Muscle of leg (tissue), 11 donors: Measurements from ENCODE around the gene TTC34. TPM values are rescaled to one million over a fixed set of nuclear protein-coding genes. Genes with fewer than 3 reads are reported as not detected.
"Not testable (repeated sequence)": the region's sequence is repeated elsewhere in the genome, so short reads cannot be mapped to it uniquely, and the experiment has no call there.

Experiments used
- DNase-seq: peaks from one replicate; pipeline ENCODE4 v3.0.0; 2013
- H3K27ac ChIP-seq: one replicate; pipeline ENCODE4 v1.5.1; 2013; ENCODE audit warnings: mild to moderate bottlenecking, low read length, control low read depth
- H3K27me3 ChIP-seq: one replicate; pipeline ENCODE4 v1.6.1; 2013; ENCODE audit warnings: low read length; ENCODE audit not compliant: control insufficient read depth, insufficient read depth
- H3K36me3 ChIP-seq: one replicate; pipeline ENCODE4 v1.6.1; 2013; ENCODE audit warnings: low read length; ENCODE audit not compliant: control insufficient read depth, insufficient read depth
- H3K4me1 ChIP-seq: one replicate; pipeline ENCODE4 v1.6.1; 2013; ENCODE audit warnings: low read length; ENCODE audit not compliant: control insufficient read depth, insufficient read depth
- H3K4me3 ChIP-seq: one replicate; pipeline ENCODE4 v1.5.1; 2013; ENCODE audit warnings: low read length, control low read depth
- H3K9me3 ChIP-seq: replicated peaks from 2 replicates; pipeline ENCODE4 v1.6.1; 2013; ENCODE audit warnings: low read depth, low read length; ENCODE audit not compliant: control insufficient read depth
- WGBS: methylation state at CpG from one replicate; pipeline ENCODE4 v1.1.5; 2013; ENCODE audit warnings: missing lambda C conversion rate; ENCODE audit not compliant: insufficient coverage; 5-methylcytosine and 5-hydroxymethylcytosine counted together
- polyA plus RNA-seq, 8 donors: library from polyadenylated mRNA; unstranded; fragments of 120-200 nt; gene quantifications; one replicate each; pipeline versions ENCODE4 v1.2.1 to v1.2.3, GENCODE V29; 2013; ENCODE audit warnings: inconsistent platforms in 1 of 8, low replicate concordance in 1 of 8; ENCODE audit not compliant: insufficient read length in 8 of 8, insufficient read depth in 1 of 8
- total RNA-seq: library from RNA; stranded (reverse); fragments of 120-200 nt; gene quantifications from one replicate; pipeline ENCODE4 v1.2.4, GENCODE V29; 2013

The TTC34 gene
- total and polyA plus RNA-seq, 9 donors: 0.07 to 0.50 (median 0.22) TPM

DNA sequence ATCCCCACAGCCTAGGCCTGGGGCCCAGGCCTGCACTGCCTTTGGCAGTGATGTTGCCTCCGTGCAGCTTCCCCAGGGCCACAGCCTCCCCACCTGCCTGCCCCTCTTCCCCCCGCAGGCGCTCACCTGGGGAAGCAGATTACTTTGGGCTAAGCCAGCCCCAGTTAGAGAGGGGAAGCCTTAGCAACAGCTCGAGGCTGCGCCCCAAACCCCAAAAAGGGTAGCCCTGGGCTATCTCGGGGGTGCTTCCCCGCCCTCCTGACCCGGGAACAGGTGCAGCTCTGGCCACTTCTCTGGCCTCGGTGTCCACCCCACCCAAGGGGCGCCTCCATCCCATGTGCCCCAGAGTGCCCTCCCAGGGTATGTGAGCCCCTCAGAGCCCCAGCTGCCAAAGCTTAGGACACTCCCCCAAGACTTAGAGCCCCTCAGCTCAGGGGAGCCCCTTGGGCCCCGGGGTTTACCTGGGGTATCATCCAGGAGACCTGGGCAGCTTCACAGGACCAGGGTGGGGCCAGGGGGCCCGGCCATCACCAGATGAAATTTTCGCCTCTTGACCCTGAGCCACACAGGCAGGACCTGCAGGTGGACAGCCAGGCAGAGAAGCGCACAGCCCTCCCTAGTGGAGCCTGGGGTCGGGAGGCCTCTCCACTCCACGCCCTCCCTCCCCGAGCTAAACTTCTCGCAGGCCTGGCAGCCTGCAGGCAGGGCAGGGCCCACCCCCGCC lies 3.3 kb upstream of the TTC34 start:
- 78% methylated on average over 13 of the region's 19 CpGs for whole genome bisulfite sequencing
- peaks cover 12% of the 10 kb centered on the region for H3K27me3 ChIP-seq

DNA sequence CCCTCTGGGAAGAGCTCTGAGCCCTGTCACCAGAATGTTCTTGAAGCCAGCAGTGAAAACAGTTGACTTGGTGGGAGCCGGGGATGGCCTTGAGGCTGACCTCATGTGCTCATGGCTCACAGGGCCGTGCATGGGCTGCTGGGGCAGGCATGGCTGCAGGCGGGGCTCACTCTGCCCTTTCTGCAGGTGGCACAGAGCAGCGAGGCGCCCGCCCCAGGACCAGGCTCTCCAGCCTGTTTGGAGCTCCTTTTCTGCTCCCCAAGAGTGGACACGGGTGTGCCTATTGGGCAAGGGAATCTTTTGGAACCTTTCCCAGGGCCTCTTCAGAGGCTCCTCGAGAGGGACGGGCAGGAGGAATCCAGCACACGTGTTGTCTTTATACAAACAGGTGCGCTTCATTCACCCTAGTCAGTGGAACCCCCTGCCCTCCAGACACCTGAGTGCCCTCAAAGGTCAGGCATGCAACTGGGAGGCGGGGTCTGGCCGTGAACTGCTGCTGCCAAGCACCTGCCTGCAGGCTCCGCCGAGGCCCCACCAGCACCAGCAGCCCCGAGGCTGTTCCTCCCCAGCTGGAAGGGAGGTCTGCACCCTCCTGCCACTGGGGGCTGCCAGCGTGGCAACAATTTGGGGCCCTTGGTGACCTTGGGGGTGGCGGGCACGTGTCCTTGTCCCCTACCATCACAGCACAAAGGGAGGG lies 2.6 kb upstream of the TTC34 start:
- no peak for DNase-seq
- 59% methylated on average over 18 of the region's 19 CpGs for WGBS
- no peaks in the 10 kb centered on the region for H3K9me3 ChIP-seq
- no peaks in the 10 kb centered on the region for H3K36me3 ChIP-seq
- H3K27ac ChIP-seq: no peak overlapping the region
- H3K4me1 ChIP-seq: peaks cover 3% of the 10 kb centered on the region
- H3K4me3 ChIP-seq: no peak overlapping the region
- H3K27me3 ChIP-seq: peaks cover 12% of the 10 kb centered on the region

More for the DNA sequence above, 3.3 kb upstream of the TTC34 start:
- Histone ChIP-seq H3K4me1 (peaks cover 3% of the 10 kb centered on the region), H3K27ac (no peak overlapping the region), H3K9me3 (no peaks in the 10 kb centered on the region), H3K36me3 (no peaks in the 10 kb centered on the region), H3K4me3 (no peak overlapping the region)
- no peak for DNase-seq

DNA sequence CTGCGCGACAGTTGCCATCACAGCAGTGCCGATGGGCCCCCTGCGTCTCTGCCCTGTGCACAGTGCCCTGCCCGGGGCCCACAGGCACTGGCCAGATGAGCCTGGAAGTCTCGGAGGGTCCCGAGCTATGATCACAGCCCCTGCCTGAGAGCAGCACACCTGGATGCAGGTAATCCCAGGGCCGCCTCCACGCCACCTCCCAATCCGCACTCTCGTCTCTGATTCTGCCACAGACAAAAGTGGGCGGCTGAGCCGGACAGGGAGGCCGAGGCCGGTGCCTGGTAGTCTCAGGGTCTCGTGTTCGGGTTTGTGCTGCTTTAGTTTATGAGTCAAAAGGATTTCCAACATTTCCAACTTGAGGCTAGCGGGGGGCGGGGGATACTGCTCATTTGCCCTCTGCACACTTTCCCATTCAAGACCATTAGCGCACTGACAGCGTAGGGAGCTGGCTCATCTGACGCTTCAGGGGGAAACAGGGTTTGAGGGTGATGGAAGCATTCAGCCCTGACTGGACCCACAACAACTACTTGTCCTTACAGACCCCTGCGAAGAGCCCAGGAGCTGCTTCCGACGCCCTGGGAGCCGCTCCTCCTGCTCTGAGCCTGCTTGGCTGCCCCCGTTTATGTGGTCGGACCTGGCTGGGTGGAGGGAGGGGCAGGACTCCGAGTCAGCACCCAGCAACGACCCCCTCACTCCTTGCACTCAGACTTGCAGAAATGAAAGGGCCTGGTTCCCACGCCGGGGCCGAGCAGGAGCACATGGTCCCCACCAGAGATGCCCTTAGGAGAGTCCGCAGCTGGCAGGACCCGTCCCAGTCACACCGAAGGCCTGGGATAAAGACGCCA lies 1.8 kb upstream of the TTC34 start:
- whole genome bisulfite sequencing: 80% methylated on average over 21 of the region's 37 CpGs
- Histone ChIP-seq H3K27ac (no peak overlapping the region), H3K27me3 (peaks cover 12% of the 10 kb centered on the region), H3K4me1 (peaks cover 3% of the 10 kb centered on the region), H3K9me3 (no peaks in the 10 kb centered on the region), H3K4me3 (no peak overlapping the region), H3K36me3 (no peaks in the 10 kb centered on the region)
- DNase-seq: no peak

DNA sequence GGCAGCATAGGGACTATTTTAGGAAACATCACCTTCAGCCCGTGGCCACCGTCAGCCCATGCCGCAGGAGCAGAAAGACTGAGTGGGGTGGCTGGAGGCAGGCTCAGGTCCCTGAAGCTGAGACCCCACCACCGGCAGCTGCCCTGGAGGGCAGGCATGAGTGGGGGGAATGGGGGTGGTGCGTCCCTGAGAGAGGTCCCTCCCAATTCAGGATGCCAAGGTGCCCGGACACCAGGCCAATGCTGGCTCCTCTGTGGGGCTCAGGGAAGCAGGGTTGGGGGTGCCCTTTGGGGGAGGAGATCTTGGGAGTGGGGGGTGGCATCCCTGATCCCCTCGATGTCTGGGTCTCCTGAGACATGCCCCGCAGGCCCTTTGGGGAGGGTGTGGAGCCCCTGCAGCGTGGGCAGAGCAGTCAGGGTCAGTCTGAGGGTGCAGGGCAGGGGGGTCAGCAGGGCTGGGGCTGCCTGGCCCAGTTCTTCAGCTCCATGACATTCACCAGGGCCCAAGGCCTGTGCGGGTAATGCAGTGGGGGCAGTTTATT lies 998 bp upstream of the TTC34 start:
- H3K36me3 ChIP-seq: no peaks in the 10 kb centered on the region
- peaks cover 12% of the 10 kb centered on the region for H3K27me3 ChIP-seq
- H3K27ac ChIP-seq: no peak overlapping the region
- H3K4me1 ChIP-seq: peaks cover 3% of the 10 kb centered on the region
- 70% methylated on average over 10 of the region's 10 CpGs for whole genome bisulfite sequencing
- H3K9me3 ChIP-seq: no peaks in the 10 kb centered on the region
- DNase-seq: no peak
- no peak overlapping the region for H3K4me3 ChIP-seq

DNA sequence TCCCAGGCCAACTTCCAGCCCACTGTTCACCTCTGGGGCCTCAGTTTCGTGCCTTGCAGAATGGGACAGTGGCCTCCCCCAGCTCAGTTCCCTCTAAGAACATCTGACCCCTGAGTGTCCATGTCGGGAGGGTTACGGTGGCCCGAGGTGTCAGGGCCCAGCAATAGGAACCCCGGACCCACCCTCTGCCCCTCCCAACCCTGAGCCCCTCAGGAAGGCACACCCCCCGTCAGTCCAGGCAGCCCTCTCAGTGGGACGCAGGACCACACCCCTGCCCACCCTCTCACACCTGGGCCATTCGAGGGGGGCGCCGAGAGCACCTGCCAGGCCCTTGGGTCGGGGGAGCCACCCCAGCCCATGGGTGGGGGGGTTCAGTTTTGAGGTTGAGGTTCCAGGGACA lies 447 bp downstream of the TTC34 start:
- Histone ChIP-seq H3K4me1 (peaks cover 3% of the 10 kb centered on the region), H3K27ac (no peak overlapping the region), H3K4me3 (no peak overlapping the region), H3K27me3 (peaks cover 9% of the 10 kb centered on the region), H3K9me3 (no peaks in the 10 kb centered on the region), H3K36me3 (no peaks in the 10 kb centered on the region)
- no peak for DNase-seq
- WGBS: 78% methylated on average over 5 of the region's 11 CpGs

DNA sequence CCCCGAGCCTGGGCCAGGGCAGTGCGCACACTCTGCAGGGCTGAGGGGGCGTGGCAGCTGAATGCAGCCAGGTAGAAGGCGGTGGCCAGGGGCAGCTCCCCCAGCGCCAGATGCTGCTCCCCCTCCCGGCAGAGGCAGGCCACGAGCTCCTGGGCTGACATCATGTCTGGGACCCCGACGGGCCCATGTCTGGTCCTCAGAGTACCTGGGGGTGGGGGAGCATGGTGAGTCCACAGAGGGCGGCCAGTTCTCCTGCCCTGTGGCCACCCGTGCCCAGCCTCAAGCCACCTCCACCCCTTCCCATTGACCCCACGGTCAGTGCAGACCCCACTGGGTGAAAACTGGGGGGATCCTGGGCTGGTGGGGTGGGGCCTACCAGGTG lies 838 bp downstream of the TTC34 start:
- peaks cover 7% of the 10 kb centered on the region for H3K27me3 ChIP-seq
- 80% methylated on average over 4 of the region's 12 CpGs for WGBS
- H3K4me3 ChIP-seq: no peak overlapping the region
- peaks cover 3% of the 10 kb centered on the region for H3K4me1 ChIP-seq
- no peak overlapping the region for H3K27ac ChIP-seq
- no peaks in the 10 kb centered on the region for H3K9me3 ChIP-seq
- DNase-seq: no peak
- H3K36me3 ChIP-seq: no peaks in the 10 kb centered on the region

DNA sequence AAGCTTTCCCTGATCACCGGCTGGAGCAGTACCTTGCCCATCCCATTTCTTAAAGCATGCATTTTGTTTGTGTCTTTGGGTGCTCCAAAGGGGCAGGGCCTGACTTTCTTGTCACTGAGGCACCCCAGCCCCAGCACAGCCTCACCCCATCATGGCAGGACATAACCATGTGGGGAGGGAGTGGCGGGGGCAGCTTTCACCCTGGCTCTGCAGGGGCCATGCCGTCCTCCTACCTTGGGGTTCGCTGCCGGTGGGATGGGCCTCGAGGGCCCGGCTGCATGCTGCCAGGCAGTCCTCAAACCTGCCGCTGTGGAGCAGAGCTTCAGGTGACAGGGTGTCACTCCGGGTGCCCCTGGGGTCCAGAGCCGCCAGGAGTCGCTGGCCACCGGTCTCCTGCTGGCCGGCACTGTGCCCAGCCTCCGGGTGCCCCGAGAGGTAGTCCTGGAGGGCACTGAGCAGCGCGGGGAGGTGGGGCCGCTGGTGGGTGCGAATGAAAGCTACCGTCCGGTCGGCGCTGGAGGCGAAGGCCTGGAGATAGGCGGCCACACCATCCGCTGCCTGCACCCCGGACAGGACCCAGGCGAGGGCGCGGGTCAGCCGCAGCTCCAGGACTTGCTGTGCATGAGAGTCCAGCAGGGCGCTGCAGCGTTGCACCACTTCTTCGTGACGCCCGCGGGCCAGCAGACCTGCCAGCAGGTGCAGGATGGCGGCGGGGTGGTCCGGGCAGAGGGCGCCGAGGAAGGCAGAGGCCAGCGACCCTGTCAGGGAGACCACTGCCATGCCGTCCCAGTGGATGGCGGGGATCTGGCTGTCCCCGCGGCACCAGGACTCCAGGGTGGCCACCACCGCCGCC lies 1.5 kb downstream of the TTC34 start:
- no peak for DNase-seq
- H3K27me3 ChIP-seq: peaks cover 6% of the 10 kb centered on the region
- H3K4me1 ChIP-seq: peaks cover 3% of the 10 kb centered on the region
- no peaks in the 10 kb centered on the region for H3K36me3 ChIP-seq
- H3K4me3 ChIP-seq: no peak overlapping the region
- no peaks in the 10 kb centered on the region for H3K9me3 ChIP-seq
- 84% methylated on average over 47 of the region's 49 CpGs for WGBS
- H3K27ac ChIP-seq: no peak overlapping the region

DNA sequence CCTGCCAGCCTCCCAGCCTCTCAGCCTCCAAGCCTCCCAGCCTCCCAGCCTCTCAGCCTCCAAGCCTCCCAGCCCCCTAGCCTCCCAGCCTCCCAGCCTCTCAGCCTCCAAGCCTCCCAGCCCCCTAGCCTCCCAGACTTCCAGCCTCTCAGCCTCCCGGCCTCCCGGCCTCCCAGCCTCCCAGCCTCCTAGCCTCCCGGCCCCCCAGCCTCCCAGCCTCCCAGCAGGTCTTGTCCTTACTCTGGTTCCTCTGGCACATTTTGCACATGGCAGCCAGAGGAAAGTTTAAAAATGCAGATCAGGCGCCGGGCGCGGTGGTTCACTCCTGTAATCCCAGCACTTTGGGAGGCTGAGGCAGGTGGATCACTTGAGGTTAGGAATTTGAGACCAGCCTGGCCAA lies 2.5 kb downstream of the TTC34 start:
- H3K27me3 ChIP-seq, DNase-seq, H3K27ac ChIP-seq, H3K4me3 ChIP-seq, H3K9me3 ChIP-seq, H3K4me1 ChIP-seq, H3K36me3 ChIP-seq: not testable (repeated sequence)
- 100% methylated on average over 1 of the region's 7 CpGs for WGBS

DNA sequence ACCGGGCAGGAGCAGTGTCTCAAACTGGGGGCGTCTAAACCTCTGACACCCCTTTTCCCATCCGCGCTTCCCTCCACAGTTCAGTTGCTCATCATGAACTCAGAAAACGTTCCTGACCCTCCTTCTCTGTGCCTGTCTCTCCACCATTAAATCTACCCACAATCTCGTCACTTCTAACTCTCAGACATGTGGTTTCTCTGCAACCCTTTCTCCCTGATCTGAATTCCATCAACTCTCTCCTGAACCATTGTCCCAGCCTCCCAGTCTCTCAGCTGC lies 3.8 kb downstream of the TTC34 start:
- H3K4me3 ChIP-seq: no peak overlapping the region
- no peak overlapping the region for H3K27ac ChIP-seq
- no peaks in the 10 kb centered on the region for H3K36me3 ChIP-seq
- H3K27me3 ChIP-seq: peaks cover 6% of the 10 kb centered on the region
- H3K9me3 ChIP-seq: peaks cover 7% of the 10 kb centered on the region
- DNase-seq: no peak
- 46% methylated on average over 6 of the region's 6 CpGs for WGBS
- H3K4me1 ChIP-seq: peaks cover 3% of the 10 kb centered on the region
